Rectal smooth muscle tissue (tissue), 1 donor: ENCODE measurements around the gene EFHC2.

Experiments used
- H3K27ac ChIP-seq: one replicate; pipeline ENCODE4 v1.7.0; 2013; ENCODE audit warnings: low read depth, low read length, inconsistent platforms
- H3K27me3 ChIP-seq: one replicate; pipeline ENCODE4 v1.7.0; 2013; ENCODE audit warnings: low read length; ENCODE audit not compliant: control insufficient read depth, insufficient read depth
- H3K36me3 ChIP-seq: one replicate; pipeline ENCODE4 v1.7.0; 2013; ENCODE audit warnings: low read length; ENCODE audit not compliant: control insufficient read depth, insufficient read depth
- H3K4me1 ChIP-seq: one replicate; pipeline ENCODE4 v1.7.0; 2013; ENCODE audit warnings: low read length; ENCODE audit not compliant: control insufficient read depth, insufficient read depth
- H3K4me3 ChIP-seq: one replicate; pipeline ENCODE4 v1.7.0; 2013; ENCODE audit warnings: low read length
- H3K9ac ChIP-seq: one replicate; pipeline ENCODE4 v1.7.0; 2013; ENCODE audit warnings: low read length

The EFHC2 gene

DNA sequence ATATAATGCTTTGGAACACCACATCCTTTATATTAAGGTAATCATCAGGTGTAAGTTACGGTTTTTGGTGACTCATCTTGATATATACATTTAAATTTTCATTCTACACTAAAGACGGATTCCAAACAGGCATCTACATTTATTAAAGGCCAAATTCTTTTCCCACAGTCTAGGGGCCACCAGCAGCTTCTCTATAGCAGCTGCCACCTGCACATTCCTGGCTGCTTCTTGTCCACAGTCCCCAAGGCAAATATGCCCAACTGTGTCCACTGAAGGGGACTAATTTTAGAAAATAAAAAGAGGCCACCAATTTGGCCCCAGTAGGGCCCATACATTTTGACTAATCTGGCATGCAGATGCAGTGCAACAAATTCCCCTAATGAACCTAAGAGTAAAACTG, 96.6 kb downstream of the EFHC2 start:
- no peak overlapping the region for H3K4me3 ChIP-seq
- no peaks in the 10 kb centered on the region for H3K27me3 ChIP-seq
- no peaks in the 10 kb centered on the region for H3K4me1 ChIP-seq
- H3K27ac ChIP-seq, result no peak overlapping the region
- H3K9ac ChIP-seq, result no peak overlapping the region
- H3K36me3 ChIP-seq, result no peaks in the 10 kb centered on the region

DNA sequence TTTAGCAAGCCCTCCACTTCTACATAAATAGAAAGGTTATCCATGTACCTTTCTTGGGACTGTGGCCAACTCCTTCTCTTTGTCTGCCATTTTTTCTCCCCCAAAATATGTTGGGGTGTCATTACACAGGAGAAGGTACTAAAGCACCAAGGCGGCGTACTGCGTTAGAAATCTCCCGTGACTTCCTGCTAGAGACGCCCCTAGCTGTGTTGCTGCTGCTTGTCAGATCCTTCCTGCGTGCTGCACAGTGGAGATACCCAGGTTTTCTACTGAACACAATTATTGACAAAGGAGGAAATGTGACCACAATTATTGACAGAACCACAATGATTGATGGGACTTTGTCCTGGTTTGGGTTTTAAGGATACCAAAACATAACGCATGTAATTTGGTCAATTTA, 97.7 kb downstream of the EFHC2 start:
- Histone ChIP-seq H3K4me3 (no peak overlapping the region), H3K27me3 (no peaks in the 10 kb centered on the region), H3K27ac (no peak overlapping the region)

GRCh38 chrX:44244008-44244407, 99.5 kb downstream of the EFHC2 start:
- H3K27me3 ChIP-seq, result no peaks in the 10 kb centered on the region
- H3K9ac ChIP-seq, result no peak overlapping the region
- H3K36me3 ChIP-seq, result no peaks in the 10 kb centered on the region
- no peaks in the 10 kb centered on the region for H3K4me1 ChIP-seq
- H3K4me3 ChIP-seq, result no peak overlapping the region
- no peak overlapping the region for H3K27ac ChIP-seq

More for the DNA sequence above, 97.7 kb downstream of the EFHC2 start:
- Histone ChIP-seq H3K36me3 (no peaks in the 10 kb centered on the region), H3K4me1 (no peaks in the 10 kb centered on the region), H3K9ac (no peak overlapping the region)

- H3K4me1 ChIP-seq, result no peaks in the 10 kb centered on the region
- H3K9ac ChIP-seq, result no peak overlapping the region
- H3K36me3 ChIP-seq, result no peaks in the 10 kb centered on the region
- H3K27me3 ChIP-seq, result no peaks in the 10 kb centered on the region
- H3K27ac ChIP-seq, result no peak overlapping the region
- H3K4me3 ChIP-seq, result no peak overlapping the region
Observed at GRCh38 chrX:44241546-44241945, 101.9 kb downstream of the EFHC2 start.

GRCh38 chrX:44240036-44240435, 103.4 kb downstream of the EFHC2 start:
- Histone ChIP-seq H3K27ac (no peak overlapping the region), H3K36me3 (no peaks in the 10 kb centered on the region), H3K27me3 (no peaks in the 10 kb centered on the region), H3K4me3 (no peak overlapping the region), H3K9ac (no peak overlapping the region), H3K4me1 (no peaks in the 10 kb centered on the region)

GRCh38 chrX:44239036-44239435, 104.4 kb downstream of the EFHC2 start:
- Histone ChIP-seq H3K9ac (no peak overlapping the region), H3K36me3 (no peaks in the 10 kb centered on the region), H3K27me3 (no peaks in the 10 kb centered on the region), H3K4me3 (no peak overlapping the region), H3K27ac (no peak overlapping the region), H3K4me1 (no peaks in the 10 kb centered on the region)

GRCh38 chrX:44235534-44235933, 107.9 kb downstream of the EFHC2 start:
- Histone ChIP-seq H3K27me3 (no peaks in the 10 kb centered on the region), H3K36me3 (no peaks in the 10 kb centered on the region), H3K9ac (no peak overlapping the region), H3K4me1 (no peaks in the 10 kb centered on the region), H3K27ac (no peak overlapping the region), H3K4me3 (no peak overlapping the region)

DNA sequence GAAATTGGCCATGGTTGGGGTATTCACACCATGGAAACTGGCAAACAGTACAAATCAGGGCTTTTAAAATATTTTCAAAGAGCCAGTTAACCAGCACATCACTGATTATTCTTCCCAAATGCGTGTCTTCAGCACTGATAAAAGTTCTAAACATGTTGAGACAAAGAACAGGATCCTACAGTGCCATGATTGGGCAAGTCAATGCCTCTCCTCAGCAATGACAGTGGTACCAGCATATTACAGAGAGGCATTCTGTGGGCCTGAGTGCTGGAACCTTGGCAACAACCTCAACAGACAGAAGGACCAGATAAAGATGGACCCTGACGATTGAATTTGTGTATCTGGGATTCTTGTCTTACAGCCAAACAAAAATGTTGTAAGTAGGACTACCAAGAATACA, 108.9 kb downstream of the EFHC2 start:
- H3K4me3 ChIP-seq, result no peak overlapping the region
- no peak overlapping the region for H3K27ac ChIP-seq
- no peak overlapping the region for H3K9ac ChIP-seq
- H3K36me3 ChIP-seq, result no peaks in the 10 kb centered on the region
- H3K27me3 ChIP-seq, result no peaks in the 10 kb centered on the region
- H3K4me1 ChIP-seq, result no peaks in the 10 kb centered on the region

DNA sequence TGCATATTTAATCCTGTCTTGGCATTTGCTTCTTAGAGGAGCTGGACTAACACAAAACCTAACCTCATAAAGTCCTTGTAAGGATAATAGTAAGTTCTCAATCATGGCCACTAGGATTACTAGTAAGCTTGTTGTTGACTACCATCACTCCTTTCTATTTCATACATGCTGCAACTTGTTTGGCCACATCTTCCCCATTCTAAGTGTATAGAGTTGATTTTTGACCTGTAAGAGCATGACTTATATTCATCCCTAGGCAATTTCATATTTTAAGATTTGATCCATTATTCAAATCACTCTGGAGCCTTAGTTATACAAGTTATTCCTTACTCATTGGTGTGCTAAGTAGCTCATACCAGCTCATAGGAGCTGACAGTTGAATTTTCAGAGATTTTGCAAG, 109.4 kb downstream of the EFHC2 start:
- no peak overlapping the region for H3K9ac ChIP-seq
- H3K27me3 ChIP-seq, result no peaks in the 10 kb centered on the region
- no peak overlapping the region for H3K4me3 ChIP-seq
- no peaks in the 10 kb centered on the region for H3K4me1 ChIP-seq
- H3K36me3 ChIP-seq, result no peaks in the 10 kb centered on the region
- no peak overlapping the region for H3K27ac ChIP-seq

DNA sequence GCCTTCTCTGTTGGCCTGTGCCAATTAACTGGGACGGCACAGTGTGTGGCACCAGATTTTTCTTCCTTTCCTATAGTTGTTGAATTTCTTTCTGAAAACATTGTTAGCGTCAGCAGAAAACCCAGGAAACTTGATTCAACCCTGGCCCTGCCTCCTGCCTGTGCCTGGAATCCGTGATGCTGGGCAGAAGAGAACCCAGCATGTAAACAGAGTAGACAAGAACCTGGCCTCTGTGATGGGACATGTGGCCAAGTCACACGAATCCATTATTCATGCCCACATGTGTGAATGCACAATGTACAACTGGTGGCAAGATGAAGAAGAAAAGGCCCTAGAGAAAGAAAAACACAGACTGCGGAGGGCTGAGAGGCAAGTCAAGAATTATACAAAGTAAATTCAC, 111.4 kb downstream of the EFHC2 start:
- H3K27ac ChIP-seq, result no peak overlapping the region
- H3K4me1 ChIP-seq, result no peaks in the 10 kb centered on the region
- no peaks in the 10 kb centered on the region for H3K36me3 ChIP-seq
- no peak overlapping the region for H3K4me3 ChIP-seq
- no peak overlapping the region for H3K9ac ChIP-seq
- H3K27me3 ChIP-seq, result no peaks in the 10 kb centered on the region

DNA sequence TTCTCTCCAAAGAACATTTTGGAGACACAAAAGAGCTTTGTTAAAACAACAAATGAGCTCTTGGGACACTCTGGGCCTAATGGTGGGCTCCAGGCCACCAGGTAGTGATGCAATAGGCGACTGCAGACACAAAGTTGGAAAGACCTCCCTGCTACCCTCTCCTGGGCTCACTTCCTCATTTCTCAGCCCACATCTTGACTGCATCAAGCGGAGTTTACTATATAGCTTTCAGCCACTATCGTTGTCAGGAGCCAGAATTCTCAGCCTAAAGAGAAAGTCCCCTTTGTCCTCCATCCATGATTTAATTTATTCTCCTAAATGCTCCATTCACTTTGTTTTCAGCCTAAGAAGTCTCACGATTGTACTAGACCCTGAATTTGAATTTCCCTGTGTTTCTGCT, 114.9 kb downstream of the EFHC2 start:
- no peak overlapping the region for H3K27ac ChIP-seq
- no peak overlapping the region for H3K9ac ChIP-seq
- no peaks in the 10 kb centered on the region for H3K27me3 ChIP-seq
- H3K4me1 ChIP-seq, result no peaks in the 10 kb centered on the region
- no peak overlapping the region for H3K4me3 ChIP-seq
- H3K36me3 ChIP-seq, result no peaks in the 10 kb centered on the region

GRCh38 chrX:44227991-44228390, 115.5 kb downstream of the EFHC2 start:
- Histone ChIP-seq H3K4me3 (no peak overlapping the region), H3K36me3 (no peaks in the 10 kb centered on the region), H3K27me3 (no peaks in the 10 kb centered on the region), H3K9ac (no peak overlapping the region), H3K4me1 (no peaks in the 10 kb centered on the region), H3K27ac (no peak overlapping the region)

- H3K27ac ChIP-seq, result no peak overlapping the region
- no peaks in the 10 kb centered on the region for H3K4me1 ChIP-seq
- no peak overlapping the region for H3K4me3 ChIP-seq
- no peaks in the 10 kb centered on the region for H3K36me3 ChIP-seq
- no peak overlapping the region for H3K9ac ChIP-seq
- no peaks in the 10 kb centered on the region for H3K27me3 ChIP-seq
Observed at GRCh38 chrX:44225667-44226066, 117.8 kb downstream of the EFHC2 start.

- Histone ChIP-seq H3K36me3 (no peaks in the 10 kb centered on the region), H3K4me1 (no peaks in the 10 kb centered on the region), H3K27me3 (no peaks in the 10 kb centered on the region), H3K27ac (no peak overlapping the region), H3K9ac (no peak overlapping the region), H3K4me3 (no peak overlapping the region)
Observed at GRCh38 chrX:44224760-44225159, 118.7 kb downstream of the EFHC2 start.
